HG03432 (cell line): ENCODE data around the gene METAP1D.
A peak's percentile ranks its signal among the peaks of the same experiment; 100 is the strongest.
"Not testable (repeated sequence)": the region's sequence is repeated elsewhere in the genome, so short reads cannot be mapped to it uniquely, and the experiment has no call there.

Experiments
- ATAC-seq: cut with Tn5 transposase; IDR thresholded peaks from one replicate; pipeline ENCODE4 v1.9.1; 2021; ENCODE audit warnings: mild to moderate bottlenecking, moderate library complexity; ENCODE audit not compliant: unreplicated experiment

METAP1D gene

DNA sequence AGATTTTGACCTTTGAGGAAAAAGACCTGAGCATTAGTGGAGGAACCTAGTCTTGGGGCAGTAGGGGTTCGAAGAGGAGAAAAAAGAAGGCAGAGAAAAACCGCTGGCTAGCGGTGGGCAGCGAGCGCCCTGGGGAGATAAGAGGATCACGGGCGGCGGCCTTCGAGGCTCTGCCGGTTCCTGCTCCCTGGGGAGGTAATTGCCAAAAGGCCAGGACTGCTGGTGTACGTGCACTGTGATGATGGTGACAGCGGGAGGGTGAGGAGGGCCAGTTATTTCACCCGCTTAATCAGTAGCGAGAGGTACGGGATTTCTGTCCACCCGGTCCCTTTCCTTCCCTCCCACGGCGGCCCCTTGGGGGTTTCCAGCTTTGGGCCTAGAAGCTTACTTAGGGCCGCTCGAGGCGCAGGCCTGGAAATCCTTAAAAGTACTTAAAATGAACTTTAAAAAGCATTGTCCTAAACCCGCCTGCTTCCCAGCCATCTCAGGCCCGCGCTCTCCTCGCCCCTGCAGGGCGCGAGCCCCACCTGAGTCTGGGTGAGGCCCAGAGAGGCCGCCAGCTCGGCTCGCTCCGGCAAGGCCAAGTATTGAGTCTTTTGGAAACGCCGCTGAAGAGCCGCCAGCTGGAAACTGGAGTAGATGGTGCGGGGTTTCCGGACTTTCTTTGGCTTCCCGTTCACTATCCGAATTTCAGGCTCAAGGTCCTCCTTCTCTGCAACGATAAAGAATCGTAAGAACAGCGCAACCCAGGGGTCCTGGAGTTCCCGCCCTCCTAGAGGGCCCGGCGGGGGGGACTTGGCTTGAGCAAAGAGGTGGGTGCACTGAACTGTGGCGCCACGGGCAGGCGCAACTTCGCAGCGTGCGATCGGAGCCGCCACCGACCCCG, 101.4 kb downstream of the METAP1D start:
- no peak for ATAC-seq

DNA sequence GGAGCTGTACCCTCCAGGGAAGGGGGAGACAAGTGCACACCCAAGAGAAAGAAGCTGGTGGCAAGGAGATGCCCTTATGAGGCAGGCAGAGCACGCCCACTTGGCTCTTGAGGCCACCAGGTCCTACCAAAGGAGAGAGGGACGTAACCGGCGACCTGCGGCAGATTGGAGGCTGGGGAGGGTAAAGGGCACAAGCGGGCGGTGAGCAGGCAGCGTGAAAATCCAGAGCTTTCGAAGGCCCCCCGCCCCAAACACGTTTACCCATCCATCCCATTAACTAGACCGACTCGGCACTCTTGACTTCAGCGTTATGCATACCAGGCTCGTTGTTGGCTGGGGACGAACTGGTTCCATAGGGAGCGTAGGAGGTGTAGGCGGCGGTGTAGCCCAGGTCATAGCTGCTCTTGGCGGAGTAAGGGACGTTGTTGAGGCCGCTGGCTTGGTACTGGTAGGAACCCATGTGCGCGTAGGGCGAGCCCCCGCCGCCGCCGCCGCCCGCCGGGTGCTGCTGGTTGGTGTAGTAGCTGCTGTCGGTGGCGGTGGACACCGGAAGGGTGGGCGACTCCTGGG, 102.2 kb downstream of the METAP1D start:
- ATAC-seq = no peak

DNA sequence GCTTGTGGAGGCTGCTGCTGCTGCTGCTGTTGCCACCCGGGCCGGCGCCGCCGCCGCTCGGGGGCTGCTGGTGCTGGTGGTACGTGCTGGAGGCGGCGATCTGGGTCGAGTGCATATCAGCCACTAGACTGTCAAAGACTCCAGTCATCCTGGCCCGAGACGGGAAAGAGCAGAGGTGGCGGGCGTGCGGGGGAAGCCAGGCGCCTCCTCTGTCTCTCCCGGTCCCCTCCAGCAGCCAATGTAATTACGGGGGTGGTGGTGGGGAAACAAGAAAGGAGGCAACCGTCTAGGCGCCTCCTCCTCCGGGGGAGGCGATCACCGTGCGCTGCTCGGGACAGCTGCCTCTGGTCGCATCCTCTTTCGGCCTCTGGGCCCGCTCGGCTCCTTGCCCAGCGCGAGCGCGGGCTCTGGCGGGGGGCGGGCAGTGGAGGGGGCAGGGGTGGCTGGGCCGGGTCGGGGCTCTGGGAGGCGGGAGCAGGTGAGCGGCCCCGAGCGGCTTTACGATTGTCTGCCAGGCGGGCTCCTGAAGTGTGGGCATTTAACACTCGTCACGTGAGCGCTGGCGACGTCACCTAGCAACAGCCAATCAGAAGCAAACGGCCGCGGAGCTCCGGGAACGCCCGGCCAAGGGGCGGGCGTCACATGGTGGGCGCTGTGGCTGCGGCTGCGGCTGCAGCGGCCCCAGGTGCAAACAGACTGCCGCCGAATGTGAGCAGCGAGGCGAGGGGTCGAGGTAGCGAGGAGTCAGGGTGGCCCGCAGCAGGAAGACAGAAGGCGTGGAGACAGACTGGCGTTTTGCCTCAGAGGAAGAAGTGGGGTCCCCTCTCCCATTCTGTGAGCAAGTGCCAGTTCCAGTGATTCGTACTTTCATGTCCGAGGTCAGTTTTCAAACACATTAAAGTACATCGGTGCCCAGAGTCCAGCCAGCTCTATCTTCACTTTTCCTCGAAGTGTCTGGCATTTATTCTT, 102.9 kb downstream of the METAP1D start, which contains the start of gene DLX2:
DLX2 (minus strand) TSS at position 510 of the 969 bp plus-strand sequence; CDS start at position 148, 362 bp downstream.
- ATAC-seq = peak; percentile 72

DNA sequence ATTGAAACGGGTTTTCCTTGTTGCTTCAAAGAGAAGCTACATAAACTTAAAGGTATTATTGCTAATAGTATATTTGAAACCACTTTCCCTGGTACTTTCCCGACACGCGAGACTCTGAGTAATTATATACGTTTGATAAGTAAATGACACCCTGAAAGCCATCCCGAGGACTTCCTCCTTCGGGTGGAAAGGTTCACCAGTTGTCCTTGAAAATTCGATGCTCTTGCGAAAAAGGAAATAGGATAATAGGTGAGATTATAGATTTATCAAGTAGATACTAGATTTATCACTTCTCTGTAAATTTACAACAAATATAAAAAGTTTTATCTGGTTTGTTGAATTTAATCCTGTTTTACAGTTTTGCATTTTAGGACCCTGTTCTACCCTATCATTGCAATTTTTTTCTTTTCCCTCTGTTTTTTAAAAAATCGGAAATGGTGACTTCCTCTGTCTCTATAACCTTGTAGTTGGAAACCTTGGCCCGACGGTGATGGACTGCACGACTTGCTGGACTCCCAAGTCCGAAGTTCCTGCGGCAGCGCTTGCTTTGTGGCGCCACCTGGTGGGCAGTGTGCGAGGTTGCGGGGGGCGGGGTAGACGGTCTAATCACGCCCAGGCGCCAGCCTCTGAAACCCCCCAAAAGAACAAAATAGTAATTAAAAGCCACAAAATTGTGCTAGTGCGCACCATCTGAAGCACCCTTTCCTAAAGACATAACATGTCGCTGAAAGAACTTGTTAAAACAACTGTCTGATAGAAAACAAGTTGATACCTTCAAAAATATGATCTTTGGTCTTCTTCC, 103.9 kb downstream of the METAP1D start:
- ATAC-seq = no peak

DNA sequence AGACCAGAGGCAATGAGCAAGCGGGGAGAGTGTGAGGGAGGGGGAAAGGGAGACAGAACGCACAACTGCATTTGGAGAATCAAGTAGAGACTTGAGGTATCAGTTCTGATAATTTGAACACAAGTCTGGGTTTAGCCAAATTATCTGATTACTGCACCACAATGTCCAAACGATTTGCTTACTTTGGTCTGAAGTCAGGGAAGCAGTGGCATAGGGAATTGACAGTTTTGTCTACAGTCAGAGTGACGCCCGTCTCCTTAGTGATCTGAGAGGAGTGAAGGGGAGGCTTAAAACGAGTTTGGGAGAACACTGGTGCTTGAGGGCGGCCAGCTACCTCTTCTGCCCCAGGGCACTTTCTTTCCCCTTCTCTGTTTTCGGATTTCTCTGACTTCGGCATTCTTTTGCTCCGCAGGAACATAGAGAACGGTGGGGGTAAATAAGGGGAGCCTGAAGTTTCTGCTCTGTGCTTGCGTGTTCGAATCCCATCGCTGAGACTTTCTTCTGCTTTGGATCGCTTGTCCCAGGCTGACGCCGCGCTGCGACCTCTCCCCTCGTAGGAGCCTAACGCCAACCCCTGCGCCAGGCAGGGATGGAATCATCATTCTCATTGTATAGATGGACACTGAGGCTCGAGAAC, 105.8 kb downstream of the METAP1D start:
- no peak for ATAC-seq

DNA sequence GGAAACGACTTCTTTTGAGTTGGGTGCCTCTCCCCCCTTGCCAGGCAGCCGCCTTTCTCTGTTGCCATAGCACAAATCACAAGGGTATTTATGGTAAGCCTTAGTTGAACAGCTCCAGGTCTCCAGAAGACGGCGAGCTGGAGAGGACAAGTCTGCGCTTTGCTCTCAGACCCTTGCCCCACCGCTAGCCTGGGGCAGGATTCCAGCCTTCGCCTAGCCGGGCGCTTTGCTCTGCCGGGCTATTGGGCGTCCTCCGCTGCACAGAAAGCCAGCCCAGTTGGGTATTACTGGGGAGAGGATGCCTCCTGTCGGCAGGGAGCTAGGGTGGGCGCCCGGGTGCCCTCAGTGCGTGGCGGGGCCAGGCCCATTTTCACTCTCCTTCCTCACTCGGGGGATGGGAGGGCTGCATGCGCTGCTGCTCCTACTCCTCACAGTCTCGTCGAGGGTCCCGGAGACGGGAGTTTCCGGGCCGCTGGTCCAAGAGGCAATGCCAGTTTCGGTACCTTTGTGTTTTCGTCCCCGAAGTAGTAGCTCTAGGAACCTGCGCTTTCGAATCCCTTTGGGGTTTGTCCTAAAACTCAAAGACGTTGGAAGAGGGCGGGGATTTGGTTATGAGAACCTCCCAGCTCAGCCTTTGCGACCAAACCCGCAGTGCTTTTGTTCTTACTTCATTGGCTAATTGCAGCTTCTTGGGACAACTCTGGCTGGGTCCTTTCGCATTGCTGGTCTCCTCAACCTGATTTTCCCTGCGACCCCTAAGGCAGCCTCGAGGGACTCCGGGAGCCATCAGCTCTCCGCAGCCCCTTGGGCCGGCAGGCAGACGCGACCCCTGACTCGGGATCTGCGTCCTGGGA, 106.6 kb downstream of the METAP1D start:
- no peak for ATAC-seq

DNA sequence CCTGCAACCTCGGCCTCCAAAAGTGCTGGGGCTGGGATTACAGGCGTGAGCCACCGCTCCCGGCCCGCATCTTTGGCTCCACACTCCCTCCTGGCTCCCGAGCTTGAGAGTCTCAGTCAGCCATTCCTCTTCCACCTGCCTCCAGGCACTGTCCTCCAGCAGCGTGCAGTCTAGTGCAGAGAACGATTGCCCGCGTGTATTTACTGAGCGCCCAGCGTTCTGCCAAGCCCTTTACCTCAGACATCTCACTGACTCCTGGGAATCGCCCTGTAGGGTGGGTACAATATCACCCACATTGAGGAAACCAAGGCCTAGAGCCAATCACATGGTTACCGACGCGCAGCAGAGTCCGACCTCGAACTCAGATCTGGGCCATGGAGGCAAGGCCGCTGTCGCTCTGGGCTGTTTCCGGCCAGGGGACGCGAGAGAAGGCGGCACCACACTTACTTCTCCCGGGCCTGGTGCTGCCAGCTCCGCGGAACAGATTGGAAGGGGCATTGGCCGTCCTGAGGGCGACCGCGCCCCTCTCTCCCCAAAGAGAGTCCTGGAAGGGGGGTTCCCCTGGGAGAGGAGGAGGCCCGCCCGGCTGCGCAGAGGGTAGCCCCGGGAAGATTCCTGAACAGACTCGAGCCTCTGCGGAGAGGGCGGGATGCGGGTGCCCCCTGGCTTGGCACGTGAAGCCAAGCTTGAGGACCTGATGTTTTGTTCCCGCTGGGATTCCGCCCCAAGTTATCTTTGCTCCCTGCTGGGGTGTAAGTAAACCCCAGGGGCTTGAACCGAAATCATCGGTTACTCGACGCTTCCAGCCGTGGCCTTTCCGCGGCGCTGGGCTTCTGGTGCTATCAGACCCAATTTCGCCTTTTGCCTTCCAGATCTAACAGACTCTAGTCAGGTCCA, 108.2 kb downstream of the METAP1D start:
- ATAC-seq = no peak

DNA sequence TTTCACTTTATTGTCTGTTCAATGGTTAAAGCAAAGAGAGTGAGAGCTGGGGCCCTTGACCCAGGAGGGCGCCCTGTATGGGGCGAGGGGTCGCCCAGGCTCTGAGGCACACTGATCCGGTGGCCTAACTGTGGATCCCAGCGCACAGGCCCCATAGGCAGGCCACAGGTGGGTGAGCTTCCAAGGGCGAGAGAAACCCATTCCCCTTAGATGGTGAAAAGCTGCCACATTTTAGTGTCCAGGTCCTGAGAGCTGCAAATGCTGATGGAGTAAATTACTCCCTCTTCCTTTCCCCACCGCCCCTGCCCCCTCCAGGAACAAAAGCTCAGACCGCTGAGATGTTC, 108.8 kb downstream of the METAP1D start:
- no peak for ATAC-seq

DNA sequence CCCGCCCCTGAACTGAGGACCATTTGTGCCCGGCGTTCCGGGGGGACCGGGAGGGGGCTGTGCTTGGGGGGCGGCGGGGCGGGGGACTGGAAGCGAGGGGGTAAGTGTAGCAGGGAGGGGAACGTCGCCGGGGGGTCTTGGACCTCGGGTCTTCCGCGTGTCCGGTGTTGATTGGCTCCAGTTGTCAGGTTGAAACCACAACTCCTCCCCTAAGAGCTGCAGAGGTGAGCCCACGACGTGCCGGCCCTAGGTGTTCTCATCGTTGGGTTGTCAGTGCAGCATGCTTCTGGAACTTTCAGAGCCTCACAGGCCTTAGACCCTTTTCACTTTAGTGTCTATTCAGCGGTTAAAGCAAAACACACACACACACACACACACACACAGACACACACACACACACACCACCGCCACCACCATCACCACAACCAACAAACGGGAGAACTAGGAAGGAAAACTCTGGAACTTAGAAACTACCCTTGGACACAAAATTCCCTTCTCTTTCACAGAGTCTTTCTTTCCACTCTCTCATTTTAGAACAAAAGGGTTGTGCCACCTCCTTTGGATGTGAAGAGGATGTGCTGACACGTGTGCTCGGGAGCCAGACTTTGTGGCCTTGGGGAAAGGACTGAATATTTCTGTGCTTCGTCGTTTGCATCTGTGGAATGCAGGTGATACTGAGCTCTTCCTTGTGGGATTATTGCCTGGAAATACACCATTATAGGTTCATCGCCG, 109.7 kb downstream of the METAP1D start:
- ATAC-seq = no peak

DNA sequence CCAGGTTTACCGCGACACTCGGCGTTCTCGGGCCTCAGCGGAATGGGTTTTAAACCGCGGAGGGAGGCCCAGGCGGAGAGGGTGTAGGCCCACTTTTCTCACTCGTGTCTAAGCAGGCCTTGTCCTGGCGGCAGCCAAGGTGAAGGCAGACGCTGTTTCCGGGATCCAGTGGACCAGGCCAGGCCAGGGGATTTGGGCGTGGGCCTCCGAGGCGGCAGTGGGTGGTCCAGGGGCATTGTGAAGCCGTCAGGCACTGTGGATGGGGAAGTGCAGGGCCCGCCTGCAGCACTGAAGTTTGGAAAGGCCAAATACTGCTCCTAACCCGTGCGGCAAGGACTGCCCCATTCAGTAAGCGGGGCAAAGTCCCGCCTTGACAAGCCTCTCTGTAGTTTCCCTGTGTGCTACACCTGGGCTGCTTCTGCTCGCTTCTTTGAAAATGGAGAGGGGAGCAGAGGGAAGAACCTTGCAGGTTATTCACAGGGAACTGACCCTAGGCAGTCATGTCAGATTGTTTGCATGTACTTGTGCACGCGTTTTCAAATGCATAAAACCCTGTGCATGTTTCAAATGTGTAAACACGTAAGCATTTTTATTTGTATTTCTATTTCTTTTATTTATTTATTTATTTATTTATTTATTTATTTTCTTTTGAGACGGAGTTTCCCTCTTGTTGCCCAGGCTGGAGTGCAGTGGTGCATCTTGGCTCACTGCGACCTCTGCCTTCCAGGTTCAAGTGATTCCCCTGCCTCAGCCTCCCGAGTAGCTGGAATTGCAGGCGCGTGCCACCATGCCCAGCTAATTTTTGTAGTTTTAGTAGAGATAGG, 110.4 kb downstream of the METAP1D start:
- ATAC-seq = no peak

DNA sequence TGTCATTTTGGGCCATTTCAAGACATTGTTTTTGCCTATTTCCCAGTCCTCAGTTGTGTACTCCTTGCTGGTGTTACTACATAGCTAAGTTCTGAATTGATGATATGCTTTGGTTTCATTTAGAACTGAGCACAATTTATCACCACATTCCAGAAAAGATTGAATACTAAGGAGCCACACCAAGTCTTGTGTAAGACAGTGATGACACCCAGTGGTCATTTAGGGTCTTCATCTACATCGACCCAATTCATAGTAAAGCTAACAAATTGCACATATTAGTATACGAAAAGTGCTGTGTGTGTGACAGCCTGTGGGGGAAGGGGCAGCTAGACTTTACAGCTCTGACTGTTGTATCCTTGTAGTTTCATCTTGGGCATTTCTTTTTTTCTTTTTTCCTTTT, 113.9 kb downstream of the METAP1D start:
- no peak for ATAC-seq

DNA sequence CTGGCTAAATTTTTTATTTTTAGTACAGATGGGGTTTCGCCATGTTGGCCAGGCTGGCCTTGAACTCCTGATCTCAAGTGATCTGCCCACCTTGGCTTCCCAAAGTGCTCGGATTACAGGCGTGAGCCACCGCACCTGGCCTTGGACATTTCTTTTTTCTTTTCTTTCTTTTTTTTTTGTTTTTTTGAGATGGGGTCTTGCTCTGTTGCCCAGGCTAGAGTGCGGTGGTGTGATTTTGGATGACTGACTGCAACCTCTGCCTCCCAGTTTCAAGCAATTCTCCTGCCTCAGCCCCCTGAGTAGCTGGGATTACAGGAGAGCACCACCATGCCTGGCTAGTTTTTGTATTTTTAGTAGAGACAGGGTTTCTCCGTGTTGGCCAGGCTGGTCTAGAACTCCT, 114.4 kb downstream of the METAP1D start:
- not testable (repeated sequence) for ATAC-seq

DNA sequence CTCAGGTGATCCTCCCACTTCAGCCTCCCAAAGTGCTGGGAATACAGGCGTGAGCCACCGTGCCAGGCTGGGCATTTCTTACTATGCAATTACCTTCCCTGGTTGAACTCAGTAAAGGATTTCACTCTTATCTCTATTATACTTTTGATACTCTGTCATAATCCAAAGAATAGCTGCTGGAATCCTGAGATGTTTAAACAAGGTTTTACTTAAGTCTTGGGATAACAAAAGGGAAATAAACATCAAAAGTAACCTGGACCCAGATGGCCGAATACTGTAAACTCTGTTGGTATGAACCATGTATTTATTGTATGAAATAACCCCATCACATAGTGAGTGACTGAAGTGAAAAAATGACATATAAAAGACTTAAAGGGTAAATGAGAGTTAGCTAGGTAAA, 114.8 kb downstream of the METAP1D start:
- ATAC-seq = no peak

DNA sequence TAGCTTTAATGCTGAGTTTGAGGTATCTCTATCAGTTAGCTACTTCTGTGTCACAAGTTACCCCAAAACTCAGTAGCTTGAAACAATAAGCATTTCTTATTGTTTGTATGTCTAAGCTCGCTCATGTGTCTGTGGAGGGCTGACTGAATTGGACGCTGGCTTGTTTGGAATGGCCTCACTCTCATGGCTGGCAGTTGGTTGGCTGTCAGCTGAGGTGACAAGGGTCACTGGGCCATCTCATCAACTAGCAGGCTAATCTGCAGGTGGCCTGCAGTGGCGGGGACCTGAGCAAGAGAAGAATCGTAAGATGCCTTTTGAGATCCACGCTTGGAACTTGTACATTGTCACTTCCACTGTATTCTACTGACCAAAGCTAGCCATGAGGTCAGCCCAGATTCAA, 116.4 kb downstream of the METAP1D start:
- ATAC-seq = no peak

DNA sequence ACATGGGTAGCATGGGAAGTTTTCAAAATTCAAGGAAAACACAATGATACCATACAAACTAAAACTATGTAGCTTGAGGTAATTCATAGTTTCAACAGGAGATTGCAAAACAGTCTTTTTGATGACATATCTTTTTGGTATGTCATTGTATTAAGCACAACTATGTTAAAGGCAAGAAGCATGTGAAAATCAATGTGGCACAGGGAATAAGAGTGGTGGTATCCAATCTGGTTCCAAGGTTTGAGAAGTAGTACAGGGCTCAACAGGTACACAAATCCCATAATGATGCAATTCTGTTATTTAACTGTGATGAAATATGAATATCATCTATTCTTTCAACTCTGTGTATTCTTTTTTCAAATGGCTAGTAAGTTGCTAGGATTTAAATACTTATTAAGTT, 119.3 kb downstream of the METAP1D start:
- no peak for ATAC-seq

DNA sequence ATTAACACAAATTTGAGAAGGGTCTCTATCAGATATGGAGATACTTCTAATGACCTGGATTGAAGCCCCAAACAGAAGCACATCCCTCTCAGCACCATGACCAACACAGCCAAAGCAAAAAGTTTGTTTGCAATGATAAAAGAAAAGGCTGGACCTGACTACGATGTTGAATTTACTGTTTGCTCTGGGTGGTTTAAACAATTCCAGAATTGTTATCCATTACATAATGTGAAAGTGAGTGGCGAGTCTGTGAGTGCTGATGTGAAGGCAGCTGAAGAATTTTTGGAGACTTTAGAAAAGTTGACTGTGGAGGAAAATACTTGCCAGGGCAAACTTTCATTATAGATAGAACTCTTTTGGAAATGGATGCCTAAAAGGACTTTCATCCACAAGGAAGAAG, 120.4 kb downstream of the METAP1D start:
- ATAC-seq = no peak

DNA sequence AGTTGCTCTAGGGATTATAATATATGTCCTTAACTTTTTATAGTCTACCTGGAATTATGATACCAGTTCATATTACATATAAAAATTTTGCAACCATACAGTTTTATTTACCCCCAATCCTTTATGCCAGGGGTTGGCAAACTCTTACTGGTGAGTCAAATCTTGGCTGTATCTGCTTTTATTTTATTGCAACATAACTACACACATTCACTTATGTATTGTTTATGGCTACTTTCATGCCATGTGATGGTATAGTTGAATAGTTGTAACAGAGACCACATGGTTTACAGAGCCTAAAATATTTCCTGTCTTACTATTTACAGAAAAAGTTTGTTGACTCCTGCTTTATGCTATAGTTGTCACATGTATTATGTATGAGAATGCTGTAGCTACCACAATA, 128.7 kb downstream of the METAP1D start:
- no peak for ATAC-seq
